IMR-90 (cell line): ENCODE results near the gene FNBP1L.

Source experiments
- POLR2A ChIP-seq: IDR thresholded peaks from 2 replicates; pipeline ENCODE4 v1.6.1; 2012; ENCODE audit warnings: mild to moderate bottlenecking, low read depth, low read length
- TF ChIP-seq, protein P1 (sequence below): conservative IDR thresholded peaks from 2 replicates; pipeline ENCODE4 v1.5.1; 2012; ENCODE audit warnings: mild to moderate bottlenecking, low read depth, low read length, improper control_type of control experiment

DNA sequence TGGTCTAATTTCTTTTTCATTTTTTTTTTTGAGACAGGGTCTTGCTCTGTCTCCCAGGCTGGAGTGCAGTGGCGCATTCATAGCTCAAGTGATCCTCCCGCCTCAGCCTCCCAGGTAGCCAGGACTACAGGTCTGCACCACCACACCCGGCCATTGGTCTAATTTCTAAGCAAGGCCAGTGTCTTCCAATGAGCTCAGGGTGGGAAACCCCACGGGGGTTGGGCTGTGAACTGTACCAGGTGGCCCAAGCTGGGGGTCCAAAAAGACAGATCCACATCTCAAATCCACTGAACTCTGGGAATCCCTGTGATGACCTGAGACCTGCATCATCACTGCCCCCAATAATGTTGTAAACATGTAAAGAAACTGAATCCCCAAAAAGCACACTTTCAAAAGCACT, 154.2 kb downstream of the FNBP1L start:
- TF ChIP-seq, protein P1, sequence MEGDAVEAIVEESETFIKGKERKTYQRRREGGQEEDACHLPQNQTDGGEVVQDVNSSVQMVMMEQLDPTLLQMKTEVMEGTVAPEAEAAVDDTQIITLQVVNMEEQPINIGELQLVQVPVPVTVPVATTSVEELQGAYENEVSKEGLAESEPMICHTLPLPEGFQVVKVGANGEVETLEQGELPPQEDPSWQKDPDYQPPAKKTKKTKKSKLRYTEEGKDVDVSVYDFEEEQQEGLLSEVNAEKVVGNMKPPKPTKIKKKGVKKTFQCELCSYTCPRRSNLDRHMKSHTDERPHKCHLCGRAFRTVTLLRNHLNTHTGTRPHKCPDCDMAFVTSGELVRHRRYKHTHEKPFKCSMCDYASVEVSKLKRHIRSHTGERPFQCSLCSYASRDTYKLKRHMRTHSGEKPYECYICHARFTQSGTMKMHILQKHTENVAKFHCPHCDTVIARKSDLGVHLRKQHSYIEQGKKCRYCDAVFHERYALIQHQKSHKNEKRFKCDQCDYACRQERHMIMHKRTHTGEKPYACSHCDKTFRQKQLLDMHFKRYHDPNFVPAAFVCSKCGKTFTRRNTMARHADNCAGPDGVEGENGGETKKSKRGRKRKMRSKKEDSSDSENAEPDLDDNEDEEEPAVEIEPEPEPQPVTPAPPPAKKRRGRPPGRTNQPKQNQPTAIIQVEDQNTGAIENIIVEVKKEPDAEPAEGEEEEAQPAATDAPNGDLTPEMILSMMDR, result no peak
- no peak for TF ChIP-seq POLR2A
